Esophagus squamous epithelium (tissue), 5 donors: ENCODE data around the gene COCH. TPM values are rescaled to one million over a fixed set of nuclear protein-coding genes. Genes with fewer than 3 reads are reported as not detected.

Source experiments
- DNase-seq: peaks from one replicate; lab custom pipeline; 2025; lab: John Stamatoyannopoulos, UW
- H3K27ac ChIP-seq, 4 donors: fragments of 200-600 bp; sonication (generic); one replicate each; pipeline ENCODE4 v1.5.1; 2016 to 2019; ENCODE audit warnings: mild to moderate bottlenecking in 1 of 4
- H3K27me3 ChIP-seq, 4 donors: fragments of 200-600 bp; sonication (generic); 1 replicate in 3 of 4; 2 replicates in 1 of 4; pipeline versions ENCODE4 v1.5.1 to v1.6.0; 2017 to 2021; ENCODE audit warnings: antibody characterized with exemption in 1 of 4
- H3K36me3 ChIP-seq, 3 donors: fragments of 200-600 bp; sonication (generic); one replicate each; pipeline ENCODE4 v1.5.1; 2016 to 2019
- H3K4me1 ChIP-seq, 3 donors: fragments of 200-600 bp; sonication (generic); one replicate each; pipeline ENCODE4 v1.5.1; 2017 to 2019
- H3K4me3 ChIP-seq, 4 donors: fragments of 200-600 bp; sonication (generic); 1 replicate in 3 of 4; 2 replicates in 1 of 4; pipeline ENCODE4 v1.5.1; 2016 to 2019; ENCODE audit warnings: mild to moderate bottlenecking in 2 of 4, moderate library complexity in 1 of 4
- H3K9me3 ChIP-seq, 3 donors: fragments of 200-600 bp; sonication (generic); one replicate each; pipeline ENCODE4 v1.5.1; 2016 to 2019
- CTCF ChIP-seq, 6 experiments: fragments of 450-650 bp in 4 of 6; fragments of 200-600 bp in 2 of 6; sonication (generic) in 2 of 6; IDR thresholded peaks; one replicate each; pipeline ENCODE4 v1.5.1; 2016 to 2019; ENCODE audit warnings: antibody characterized with exemption in 6 of 6, mild to moderate bottlenecking in 4 of 6, moderate library complexity in 4 of 6
- POLR2A ChIP-seq, 4 donors: fragments of 450-650 bp; IDR thresholded peaks; one replicate each; pipeline ENCODE4 v1.6.1; 2017; ENCODE audit warnings: antibody characterized with exemption in 4 of 4, mild to moderate bottlenecking in 4 of 4, moderate library complexity in 3 of 4
- WGBS, 2 donors: methylation state at CpG; one replicate each; pipeline ENCODE4 v1.1.5; 2018; 5-methylcytosine and 5-hydroxymethylcytosine counted together
- intact Hi-C: fragments of 100-400 bp; cut with DNase I; formaldehyde crosslinking; loops from one replicate; pipeline ENCODE4 v1.15.0; 2022
- total RNA-seq, 4 donors: library from RNA; depleted of rRNA; stranded (reverse); fragments of >200 nt; gene quantifications; one replicate each; pipeline ENCODE4 v1.1.0, GENCODE V29; 2016
- donor health status: DM: yes; HTN: yes; CAD: no.

The COCH gene
- total RNA-seq, 4 donors from 2014 or later, result 0.26 to 0.76 TPM; not detected in 2

GRCh38 chr14:30884901-30885300 is 10.5 kb downstream of the COCH start:
- 66 to 85% methylated on average over 3 of the region's 3 CpGs for WGBS, 2 donors
- Histone ChIP-seq H3K27me3 (no peaks in the 10 kb centered on the region), H3K27ac (no peak overlapping the region), H3K4me1 (no peaks in the 10 kb centered on the region), H3K36me3 (no peaks in the 10 kb centered on the region), H3K4me3 (no peak overlapping the region), H3K9me3 (no peaks in the 10 kb centered on the region)
- DNase-seq, result no peak
- intact Hi-C loops, result no loop called here
- TF ChIP-seq CTCF (IDR thresholded peaks at IDR 0.05), result no peak
- TF ChIP-seq POLR2A (IDR thresholded peaks at IDR 0.05), result no peak

- no peak overlapping the region for H3K4me3 ChIP-seq
- no peak for DNase-seq
- no peaks in the 10 kb centered on the region for H3K36me3 ChIP-seq
- intact Hi-C loops, result no loop called here
- TF ChIP-seq CTCF (IDR thresholded peaks at IDR 0.05) (no peak), POLR2A (IDR thresholded peaks at IDR 0.05) (no peak)
- no peaks in the 10 kb centered on the region for H3K27me3 ChIP-seq
- H3K27ac ChIP-seq, result no peak overlapping the region
- H3K4me1 ChIP-seq, result no peaks in the 10 kb centered on the region
- H3K9me3 ChIP-seq, result no peaks in the 10 kb centered on the region
- 80 to 91% methylated on average over 5 to 7 of the region's 7 CpGs for WGBS, 2 donors
These were observed 11.7 kb downstream of the COCH start for GRCh38 chr14:30885840-30886740.

GRCh38 chr14:30888480-30889243 is 14.3 kb downstream of the COCH start:
- Histone ChIP-seq H3K9me3 (no peaks in the 10 kb centered on the region), H3K4me1 (no peaks in the 10 kb centered on the region), H3K27ac (no peak overlapping the region), H3K36me3 (peaks cover 0 to 7% (median 0%) of the 10 kb centered on the region in 3 donors), H3K4me3 (no peak overlapping the region), H3K27me3 (no peaks in the 10 kb centered on the region)
- intact Hi-C loops, result no loop called here
- TF ChIP-seq POLR2A (IDR thresholded peaks at IDR 0.05) (no peak), CTCF (IDR thresholded peaks at IDR 0.05) (no peak)
- no peak for DNase-seq
- 95% methylated on average over 5 of the region's 5 CpGs for WGBS, 2 donors

- intact Hi-C loops, result no loop called here
- 67 to 73% methylated on average over 4 of the region's 4 CpGs for WGBS, 2 donors
These were observed 14.9 kb downstream of the COCH start for GRCh38 chr14:30889244-30889594.

More at GRCh38 chr14:30889244-30889594, 14.9 kb downstream of the COCH start:
- TF ChIP-seq CTCF (IDR thresholded peaks at IDR 0.05) (no peak), POLR2A (IDR thresholded peaks at IDR 0.05) (no peak)
- no peaks in the 10 kb centered on the region for H3K9me3 ChIP-seq
- H3K27ac ChIP-seq, result no peak overlapping the region
- H3K36me3 ChIP-seq, result peaks cover 0 to 12% (median 0%) of the 10 kb centered on the region in 3 donors
- no peaks in the 10 kb centered on the region for H3K27me3 ChIP-seq
- H3K4me3 ChIP-seq, result no peak overlapping the region
- no peaks in the 10 kb centered on the region for H3K4me1 ChIP-seq
- DNase-seq, result no peak
